ENCODE measurements around the gene RUNDC1.

Gene RUNDC1

DNA sequence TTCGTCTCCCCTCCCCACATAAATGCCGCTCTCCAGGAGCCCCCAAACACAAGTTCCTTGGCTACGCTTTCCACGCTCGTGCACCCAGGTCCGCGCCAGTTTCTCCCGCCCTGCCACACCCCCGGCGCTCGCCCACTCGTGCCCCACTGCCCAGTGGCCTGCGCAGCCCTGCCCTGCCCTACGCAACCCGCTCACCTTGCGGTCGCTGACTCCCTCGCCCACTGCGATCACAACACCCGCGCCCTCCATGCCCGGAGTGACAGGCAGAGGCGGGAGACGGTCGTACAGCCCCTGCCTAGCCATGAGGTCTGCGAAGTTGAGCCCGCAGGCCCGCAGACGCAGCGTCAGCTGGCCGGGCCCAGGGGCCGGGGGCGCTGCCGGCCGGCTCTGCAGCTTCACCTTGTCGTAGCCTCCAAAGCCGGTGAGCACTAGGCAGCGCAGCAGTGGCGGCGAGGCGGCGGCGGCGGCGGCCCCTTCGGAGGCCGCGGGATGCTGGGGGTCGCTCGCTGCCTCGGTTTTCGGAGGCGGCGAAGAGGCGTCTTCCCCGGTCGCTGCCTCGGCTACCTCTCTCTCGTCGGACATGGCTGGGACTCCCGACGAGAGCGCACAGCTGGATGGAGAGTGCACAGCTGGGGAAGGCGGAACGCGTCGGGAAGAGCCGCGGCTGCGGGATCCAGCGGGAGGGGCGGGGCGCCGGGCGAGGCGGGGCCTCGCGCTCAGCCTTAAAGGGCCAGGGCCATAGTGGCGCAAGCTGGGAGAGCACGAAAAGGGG is 41.6 kb downstream of the RUNDC1 start, which contains the start of gene VAT1:
TSS of gene VAT1 (minus strand) at position 645 of the 772 bp plus-strand sequence. CDS start at position 582, 63 bp downstream.
- no peak for DNase-seq (ENCODE audit: extremely low read depth, low read depth)
- TF ChIP-seq, protein P1, sequence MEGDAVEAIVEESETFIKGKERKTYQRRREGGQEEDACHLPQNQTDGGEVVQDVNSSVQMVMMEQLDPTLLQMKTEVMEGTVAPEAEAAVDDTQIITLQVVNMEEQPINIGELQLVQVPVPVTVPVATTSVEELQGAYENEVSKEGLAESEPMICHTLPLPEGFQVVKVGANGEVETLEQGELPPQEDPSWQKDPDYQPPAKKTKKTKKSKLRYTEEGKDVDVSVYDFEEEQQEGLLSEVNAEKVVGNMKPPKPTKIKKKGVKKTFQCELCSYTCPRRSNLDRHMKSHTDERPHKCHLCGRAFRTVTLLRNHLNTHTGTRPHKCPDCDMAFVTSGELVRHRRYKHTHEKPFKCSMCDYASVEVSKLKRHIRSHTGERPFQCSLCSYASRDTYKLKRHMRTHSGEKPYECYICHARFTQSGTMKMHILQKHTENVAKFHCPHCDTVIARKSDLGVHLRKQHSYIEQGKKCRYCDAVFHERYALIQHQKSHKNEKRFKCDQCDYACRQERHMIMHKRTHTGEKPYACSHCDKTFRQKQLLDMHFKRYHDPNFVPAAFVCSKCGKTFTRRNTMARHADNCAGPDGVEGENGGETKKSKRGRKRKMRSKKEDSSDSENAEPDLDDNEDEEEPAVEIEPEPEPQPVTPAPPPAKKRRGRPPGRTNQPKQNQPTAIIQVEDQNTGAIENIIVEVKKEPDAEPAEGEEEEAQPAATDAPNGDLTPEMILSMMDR (IDR thresholded peaks at IDR 0.05; ENCODE audit: low read depth, low read length): no peak

DNA sequence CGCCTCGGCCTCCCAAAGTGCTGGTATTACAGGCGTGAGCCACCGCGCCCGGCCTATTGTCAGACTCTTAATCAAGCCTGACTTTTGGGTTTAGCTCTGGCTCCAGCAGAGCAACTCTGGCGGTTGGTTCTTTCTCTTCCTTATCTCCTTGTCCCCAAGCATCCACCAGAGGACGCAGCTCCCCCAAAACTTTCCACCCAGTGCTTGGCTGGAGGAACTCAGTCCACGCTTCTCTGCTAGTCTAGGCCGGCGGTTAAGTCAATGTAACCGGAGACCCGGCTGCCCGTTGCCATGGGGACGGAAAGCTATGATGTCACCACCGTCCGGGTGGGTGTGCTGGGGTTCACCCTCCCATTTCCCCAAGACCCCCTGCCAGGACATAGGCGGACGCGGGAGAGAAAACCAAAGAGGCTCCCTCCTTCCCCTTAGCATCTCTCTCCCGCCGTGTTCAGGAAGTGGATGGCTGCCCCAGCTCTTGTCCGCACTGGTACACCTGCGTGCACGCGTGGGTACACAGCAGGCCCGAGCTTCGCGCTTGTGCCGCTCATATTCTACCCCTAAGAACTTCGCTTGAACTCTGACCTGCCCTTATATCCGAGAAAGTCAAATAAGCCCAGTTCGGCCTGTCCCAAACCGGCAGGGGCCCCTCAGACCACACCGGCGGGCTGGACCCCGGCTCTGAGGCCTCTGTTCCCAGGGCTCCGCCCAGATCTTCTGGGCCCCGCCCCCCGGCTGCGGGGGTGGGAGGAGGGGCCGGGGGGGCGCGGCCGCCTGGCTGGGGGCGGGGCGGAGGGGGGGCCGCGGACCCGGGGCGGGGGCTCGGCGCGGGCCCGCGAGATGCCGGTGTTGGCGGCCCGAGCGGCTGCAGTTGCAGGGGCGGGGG is 44.3 kb downstream of the RUNDC1 start, which contains the start of gene RND2:
TSS of gene RND2 (plus strand) at position 825 of the 883 bp plus-strand sequence. CDS start 117 bp downstream, outside the sequence.
- peak; percentile 87 for DNase-seq (ENCODE audit: extremely low read depth, low read depth)
- TF ChIP-seq, protein P1 (IDR thresholded peaks at IDR 0.05; ENCODE audit: low read depth, low read length): peak; percentile 92

DNA sequence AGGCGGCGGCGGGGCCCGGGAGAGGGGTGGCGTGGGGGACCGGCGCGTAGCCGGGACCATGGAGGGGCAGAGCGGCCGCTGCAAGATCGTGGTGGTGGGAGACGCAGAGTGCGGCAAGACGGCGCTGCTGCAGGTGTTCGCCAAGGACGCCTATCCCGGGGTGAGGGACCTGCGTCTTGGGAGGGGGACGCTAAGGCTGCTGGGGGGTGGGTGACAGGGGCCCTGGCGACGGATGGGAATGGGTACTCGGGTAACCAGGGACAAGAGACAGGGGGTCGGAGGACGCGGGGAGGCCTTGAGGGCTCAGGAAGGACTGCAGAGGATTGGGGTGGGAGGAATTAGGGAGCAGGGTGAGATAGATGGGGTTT is 44.9 kb downstream of the RUNDC1 start:
- no peak for DNase-seq (ENCODE audit: extremely low read depth, low read depth)
- TF ChIP-seq, protein P1 (IDR thresholded peaks at IDR 0.05; ENCODE audit: low read depth, low read length): no peak

DNA sequence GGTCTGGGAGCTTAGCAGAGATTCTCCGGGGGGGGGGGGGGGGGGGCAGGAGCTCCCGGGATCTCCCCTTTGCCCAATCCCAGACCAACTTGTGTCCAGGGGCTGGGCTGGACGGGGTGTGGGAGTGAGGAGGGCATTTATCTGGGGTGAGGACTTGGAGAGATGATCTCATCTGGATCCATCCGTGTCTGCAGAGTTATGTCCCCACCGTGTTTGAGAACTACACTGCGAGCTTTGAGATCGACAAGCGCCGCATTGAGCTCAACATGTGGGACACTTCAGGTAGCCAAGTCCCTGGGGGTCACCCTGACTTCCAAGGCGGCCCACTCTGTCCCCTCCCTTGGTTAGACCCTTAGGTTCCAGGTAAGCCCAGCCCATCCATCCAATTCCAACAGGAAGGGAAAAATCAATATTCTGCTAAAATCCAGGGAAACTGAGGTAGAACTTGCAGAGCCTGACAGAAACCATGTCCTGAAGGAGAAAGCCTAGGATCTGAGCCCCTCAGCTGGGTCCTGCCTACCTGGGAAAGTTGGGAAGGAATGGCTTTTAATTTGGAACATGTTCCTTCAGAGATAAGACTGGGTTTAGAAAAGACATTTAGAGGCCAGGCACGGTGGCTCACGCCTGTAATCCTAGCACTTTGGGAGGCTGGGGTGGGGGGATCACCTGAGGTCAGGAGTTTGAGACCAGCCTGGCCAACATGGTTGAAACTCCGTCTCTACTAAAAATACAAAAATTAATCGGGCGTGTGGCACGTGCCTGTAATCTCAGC is 45.6 kb downstream of the RUNDC1 start:
- no peak for DNase-seq (ENCODE audit: extremely low read depth, low read depth)
- TF ChIP-seq, protein P1 (IDR thresholded peaks at IDR 0.05; ENCODE audit: low read depth, low read length): no peak

DNA sequence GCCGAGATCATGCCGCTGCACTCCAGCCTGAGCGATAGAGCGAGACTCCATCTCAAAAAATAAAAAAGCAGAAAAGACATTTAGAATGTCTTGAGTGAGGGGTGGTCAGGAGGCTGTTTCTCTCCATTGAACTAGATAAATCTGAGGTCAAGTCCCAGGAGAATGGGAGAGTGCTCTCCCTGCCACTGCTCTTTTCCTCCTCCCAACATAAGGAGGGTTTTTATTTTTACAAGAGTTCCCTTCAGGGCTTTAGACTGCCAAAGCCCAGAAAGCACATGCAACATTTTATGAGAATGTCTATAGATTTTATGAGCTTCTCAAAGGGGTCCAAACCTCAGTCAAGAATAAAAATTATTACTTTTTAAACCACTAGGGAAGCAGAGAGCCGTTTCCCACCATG is 46.2 kb downstream of the RUNDC1 start:
- TF ChIP-seq, protein P1 (IDR thresholded peaks at IDR 0.05; ENCODE audit: low read depth, low read length): no peak
- DNase-seq (ENCODE audit: extremely low read depth, low read depth): no peak

DNA sequence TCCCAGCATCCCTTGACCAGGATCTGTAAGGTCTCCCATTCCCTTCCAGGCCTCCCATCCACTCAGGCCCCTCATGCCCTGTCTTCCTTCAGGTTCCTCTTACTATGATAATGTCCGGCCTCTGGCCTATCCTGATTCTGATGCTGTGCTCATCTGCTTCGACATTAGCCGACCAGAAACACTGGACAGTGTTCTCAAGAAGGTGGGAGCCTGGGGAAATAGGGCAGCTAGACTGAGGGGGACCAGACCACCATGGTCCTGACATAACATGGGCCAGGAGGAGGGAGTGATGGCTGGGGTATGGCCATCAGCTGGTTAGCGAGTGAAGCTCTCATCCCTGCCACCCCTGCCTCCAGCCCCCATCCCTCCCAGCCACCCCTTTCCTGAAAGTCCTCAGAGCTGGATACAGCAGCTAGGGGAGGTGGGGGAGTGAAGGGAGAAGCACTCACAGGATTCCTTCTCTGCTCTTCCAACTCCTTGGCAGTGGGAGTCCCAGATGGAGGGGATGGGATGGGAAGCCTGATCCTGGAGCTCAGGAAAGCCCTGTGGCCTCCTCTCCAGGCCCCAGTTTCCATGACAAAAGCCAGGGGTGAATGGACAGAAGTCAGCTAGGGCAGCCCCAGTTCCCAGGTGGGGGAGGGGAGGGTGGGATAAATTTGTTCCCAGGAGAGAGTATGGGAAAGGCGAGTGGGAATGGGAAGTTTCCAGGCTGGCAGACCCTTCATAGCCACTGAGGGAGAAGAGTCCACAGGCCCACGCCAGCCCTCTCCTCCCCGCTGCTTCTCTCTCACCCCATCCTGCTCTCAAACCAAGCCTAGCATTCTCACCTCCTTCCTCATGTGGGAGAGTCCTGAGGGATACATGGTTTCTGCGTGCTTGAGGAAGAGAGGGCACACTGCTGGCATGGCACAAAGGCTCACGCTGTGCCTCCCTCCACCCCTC is 47.0 kb downstream of the RUNDC1 start:
- DNase-seq (ENCODE audit: extremely low read depth, low read depth): no peak
- TF ChIP-seq, protein P1 (IDR thresholded peaks at IDR 0.05; ENCODE audit: low read depth, low read length): no peak

All from AG09319 (cell line).